Measurements from ENCODE around the gene WDR91. TPM values are rescaled to one million over a fixed set of nuclear protein-coding genes. Genes with fewer than 3 reads are reported as not detected.

WDR91 gene
- total RNA-seq, 2 experiments from 2014 or later: 12.9 to 13.1 TPM

GRCh38 chr7:135150072-135150782, 61.1 kb downstream of the WDR91 start:
- Mint-ChIP-seq H3K36me3 (ENCODE audit: low read depth) (peaks cover 49% of the 10 kb centered on the region), H3K27me3 (no peaks in the 10 kb centered on the region), H3K4me3 (peak overlapping the region; percentile 80), H3K4me1 (ENCODE audit: low read depth) (peaks cover 73% of the 10 kb centered on the region), H3K9me3 (peaks cover 22% of the 10 kb centered on the region), H3K27ac (peak overlapping the region; percentile 66)
- CTCF ChIA-PET: interaction anchor here (1.4 to 4.6 kb wide), 4 partner anchors 18 to 163 kb away, joined by 4 to 21 read pairs (median 7); partner anchors contain the start of genes AGBL3 and CYREN
- ATAC-seq: no peak
- no peak for DNase-seq
- no peak for TF ChIP-seq CTCF (IDR thresholded peaks at IDR 0.05)
- intact Hi-C loops (cut with micrococcal nuclease): no loop called here
- POLR2A ChIA-PET: interaction anchor here (9.5 kb wide), 1 partner anchor 16 kb away, joined by 204 read pairs; the partner anchor contains the start of gene CYREN

- Mint-ChIP-seq H3K4me3 (peak within 1 kb of the TSS; percentile 80), H3K4me1 (ENCODE audit: low read depth) (peaks cover 63% of the 10 kb centered on the region), H3K27ac (peak within 1 kb of the TSS; percentile 90), H3K36me3 (ENCODE audit: low read depth) (peaks cover 32% of the 10 kb centered on the region), H3K9me3 (peaks cover 4% of the 10 kb centered on the region), H3K27me3 (no peaks in the 10 kb centered on the region)
- intact Hi-C loops (cut with micrococcal nuclease): loop anchor here (2.0 to 5.0 kb wide), 2 partner anchors 21 to 161 kb away; partner anchors contain the start of gene AGBL3
- ChIA-PET CTCF (interaction anchor here (1.0 to 4.6 kb wide), 7 partner anchors 13 to 161 kb away, joined by 3 to 44 read pairs (median 5); partner anchors contain the start of genes AGBL3 and CYREN), POLR2A (interaction anchor here (0.6 to 9.5 kb wide), 9 partner anchors 8 to 415 kb away, joined by 3 to 204 read pairs (median 4); partner anchors contain the start of genes AGBL3 and CYREN)
- TF ChIP-seq CTCF (IDR thresholded peaks at IDR 0.05): no peak
- ATAC-seq (peak; percentile 81), DNase-seq (peak; percentile 74)
Observed at GRCh38 chr7:135147899-135148721, 63.2 kb downstream of the WDR91 start, which contains the start of gene TMEM140. Gene TMEM140 (plus strand): TSS chr7:135148072. CDS start chr7:135164442, 16,370 bp downstream.

GRCh38 chr7:135147341-135147898, 63.9 kb downstream of the WDR91 start:
- ChIA-PET POLR2A (interaction anchor here (0.6 to 9.5 kb wide), 9 partner anchors 9 to 415 kb away, joined by 3 to 204 read pairs (median 4); partner anchors contain the start of genes AGBL3 and CYREN), CTCF (interaction anchor here (1.0 to 4.6 kb wide), 8 partner anchors 12 to 160 kb away, joined by 3 to 44 read pairs (median 4); partner anchors contain the start of genes AGBL3, CYREN and WDR91)
- Mint-ChIP-seq H3K4me3 (peak overlapping the region; percentile 80), H3K9me3 (no peaks in the 10 kb centered on the region), H3K27ac (peak overlapping the region; percentile 90), H3K36me3 (ENCODE audit: low read depth) (peaks cover 25% of the 10 kb centered on the region), H3K27me3 (no peaks in the 10 kb centered on the region), H3K4me1 (ENCODE audit: low read depth) (peaks cover 57% of the 10 kb centered on the region)
- DNase-seq (no peak), ATAC-seq (peak; percentile 15)
- intact Hi-C loops (cut with micrococcal nuclease): loop anchor here (5.0 kb wide), 1 partner anchor 160 kb away; the partner anchor contains the start of gene AGBL3
- no peak for TF ChIP-seq CTCF (IDR thresholded peaks at IDR 0.05)

GRCh38 chr7:135143885-135144668, 67.2 kb downstream of the WDR91 start:
- H3K4me3 Mint-ChIP-seq: no peak overlapping the region
- ChIA-PET CTCF (interaction anchor here (1.3 kb wide), 1 partner anchor 189 kb away, joined by 3 read pairs; no protein-coding TSS in a partner anchor), POLR2A (interaction anchor here (9.5 kb wide), 1 partner anchor 22 kb away, joined by 204 read pairs; the partner anchor contains the start of gene CYREN)
- intact Hi-C loops (cut with micrococcal nuclease): no loop called here
- peaks cover 30% of the 10 kb centered on the region for H3K4me1 Mint-ChIP-seq (ENCODE audit: low read depth)
- no peak for DNase-seq
- peaks cover 2% of the 10 kb centered on the region for H3K9me3 Mint-ChIP-seq
- H3K36me3 Mint-ChIP-seq (ENCODE audit: low read depth): peaks cover 3% of the 10 kb centered on the region
- no peaks in the 10 kb centered on the region for H3K27me3 Mint-ChIP-seq
- no peak for ATAC-seq
- TF ChIP-seq CTCF (IDR thresholded peaks at IDR 0.05): no peak
- peak overlapping the region; percentile 17 for H3K27ac Mint-ChIP-seq

Data from activated CD8-positive, alpha-beta T cell treated with anti-CD3 and anti-CD28 coated beads for 36 hours (primary cell).